H9 (cell line): ENCODE results near the gene TNFSF10. TPM values are rescaled to one million over a fixed set of nuclear protein-coding genes. Genes with fewer than 3 reads are reported as not detected.

Experiments used
- DNase-seq: peaks from one replicate; pipeline ENCODE4 v3.0.0-alpha.2; 2017
- H2AFZ ChIP-seq: one replicate; pipeline ENCODE4 v1.6.1; 2013; ENCODE audit warnings: mild to moderate bottlenecking, low read length, control low read depth, moderate library complexity
- H2AK5ac ChIP-seq: 2 replicates; pipeline ENCODE4 v1.6.1; 2013; ENCODE audit warnings: low read length, control low read depth, mixed read lengths; ENCODE audit not compliant: insufficient read length
- H2BK120ac ChIP-seq: one replicate; pipeline ENCODE4 v1.6.1; 2013; ENCODE audit warnings: low read depth, mild to moderate bottlenecking, low read length, control low read depth, inconsistent platforms; ENCODE audit not compliant: poor library complexity, severe bottlenecking
- H2BK12ac ChIP-seq: 2 replicates; pipeline ENCODE4 v1.6.1; 2013; ENCODE audit warnings: low read length, control low read depth, mixed read lengths, low read depth; ENCODE audit not compliant: insufficient read length
- H2BK15ac ChIP-seq: 2 replicates; pipeline ENCODE4 v1.6.1; 2013; ENCODE audit warnings: low read depth, low read length, control low read depth
- H2BK20ac ChIP-seq: one replicate; pipeline ENCODE4 v1.6.1; 2013; ENCODE audit warnings: low read depth, mild to moderate bottlenecking, low read length, control low read depth, inconsistent platforms; ENCODE audit not compliant: poor library complexity, severe bottlenecking
- H2BK5ac ChIP-seq: 2 replicates; pipeline ENCODE4 v1.6.1; 2013; ENCODE audit warnings: low read length, control low read depth, mixed read lengths; ENCODE audit not compliant: insufficient read length
- H3K14ac ChIP-seq: 2 replicates; pipeline ENCODE4 v1.6.1; 2013; ENCODE audit warnings: low read length, control low read depth; ENCODE audit not compliant: insufficient read depth
- H3K18ac ChIP-seq: 2 replicates; pipeline ENCODE4 v1.6.1; 2013; ENCODE audit warnings: low read depth, mild to moderate bottlenecking, mixed read lengths, low read length, control low read depth; ENCODE audit not compliant: insufficient read length
- H3K23ac ChIP-seq: 2 replicates; pipeline ENCODE4 v1.6.1; 2013; ENCODE audit warnings: low read length, control low read depth, mixed read lengths, low read depth; ENCODE audit not compliant: insufficient read length
- H3K23me2 ChIP-seq: 2 replicates; pipeline ENCODE4 v1.6.1; 2013; ENCODE audit warnings: low read depth, mild to moderate bottlenecking, mixed read lengths, low read length, control low read depth; ENCODE audit not compliant: insufficient read length, poor library complexity, severe bottlenecking
- H3K27ac ChIP-seq: 2 replicates; pipeline ENCODE4 v1.5.1; 2013; ENCODE audit warnings: low read length, control low read depth, mixed read lengths, low read depth; ENCODE audit not compliant: insufficient read length
- H3K27me3 ChIP-seq: 2 replicates; pipeline ENCODE4 v1.6.1; 2013; ENCODE audit warnings: low read length, control low read depth, inconsistent platforms; ENCODE audit not compliant: insufficient read depth
- H3K4ac ChIP-seq: 2 replicates; pipeline ENCODE4 v1.6.1; 2013; ENCODE audit warnings: low read depth, mild to moderate bottlenecking, control low read depth, inconsistent platforms, low read length, moderate library complexity
- H3K4me1 ChIP-seq: 2 replicates; pipeline ENCODE4 v1.6.1; 2013; ENCODE audit warnings: low read length, control low read depth, inconsistent platforms; ENCODE audit not compliant: insufficient read depth
- H3K4me2 ChIP-seq: 2 replicates; pipeline ENCODE4 v1.6.1; 2013; ENCODE audit warnings: low read length, control low read depth, mixed read lengths; ENCODE audit not compliant: insufficient read length, insufficient read depth
- H3K56ac ChIP-seq: 2 replicates; pipeline ENCODE4 v1.6.1; 2013; ENCODE audit warnings: low read depth, mild to moderate bottlenecking, mixed read lengths, low read length, control low read depth; ENCODE audit not compliant: insufficient read length
- H3K79me1 ChIP-seq: 2 replicates; pipeline ENCODE4 v1.6.1; 2013; ENCODE audit warnings: low read depth, mild to moderate bottlenecking, moderate library complexity, low read length, control low read depth, inconsistent platforms; ENCODE audit not compliant: insufficient read depth, poor library complexity, severe bottlenecking
- H3K79me2 ChIP-seq: 2 replicates; pipeline ENCODE4 v1.6.1; 2013; ENCODE audit warnings: low read length, control low read depth, inconsistent platforms; ENCODE audit not compliant: insufficient read depth
- H3K9ac ChIP-seq: 2 replicates; pipeline ENCODE4 v1.6.1; 2013; ENCODE audit warnings: low read length, control low read depth, mixed read lengths; ENCODE audit not compliant: insufficient read length; ENCODE audit errors: extremely low read depth
- H3K9me3 ChIP-seq: one replicate; pipeline ENCODE4 v1.6.1; 2013; ENCODE audit warnings: low read depth, low read length, inconsistent platforms; ENCODE audit not compliant: control insufficient read depth
- H3T11ph ChIP-seq: one replicate; pipeline ENCODE4 v1.6.1; 2013; ENCODE audit warnings: mild to moderate bottlenecking, low read length, control low read depth, inconsistent platforms
- H4K20me1 ChIP-seq: one replicate; pipeline ENCODE4 v1.6.1; 2013; ENCODE audit not compliant: control insufficient read depth, insufficient read length, insufficient read depth
- H4K5ac ChIP-seq: 2 replicates; pipeline ENCODE4 v1.6.1; 2013; ENCODE audit warnings: low read depth, mild to moderate bottlenecking, mixed read lengths, low read length, control low read depth; ENCODE audit not compliant: insufficient read length
- H4K8ac ChIP-seq: replicated peaks from 2 replicates; pipeline ENCODE4 v1.6.1; 2013; ENCODE audit warnings: low read length, control low read depth, mixed read lengths, low read depth; ENCODE audit not compliant: insufficient read length
- H4K91ac ChIP-seq: 2 replicates; pipeline ENCODE4 v1.6.1; 2013; ENCODE audit warnings: low read depth, mild to moderate bottlenecking, moderate library complexity, mixed read lengths, low read length, control low read depth; ENCODE audit not compliant: insufficient read length
- H3K27ac Mint-ChIP-seq, 3 experiments: 2 replicates in 2 of 3; 3 replicates in 1 of 3; pipeline ENCODE4 v1.8.0; 2020 to 2021; ENCODE audit warnings: mixed read lengths in 3 of 3, mild to moderate bottlenecking in 1 of 3, moderate library complexity in 1 of 3
- H3K27me3 Mint-ChIP-seq: 2 replicates; pipeline ENCODE4 v1.8.0; 2021; ENCODE audit warnings: low read depth, mild to moderate bottlenecking, moderate library complexity, mixed read lengths
- H3K36me3 Mint-ChIP-seq, 3 experiments: 2 replicates in 2 of 3; 3 replicates in 1 of 3; pipeline ENCODE4 v1.8.0; 2020 to 2021; ENCODE audit warnings: low read depth in 3 of 3, mixed read lengths in 3 of 3; ENCODE audit not compliant: insufficient read depth in 1 of 3
- H3K4me1 Mint-ChIP-seq, 2 experiments: 2 replicates each; pipeline ENCODE4 v1.8.0; 2020; ENCODE audit warnings: mixed read lengths in 2 of 2
- H3K4me3 Mint-ChIP-seq, 2 experiments: 2 replicates in 1 of 2; 3 replicates in 1 of 2; pipeline ENCODE4 v1.8.0; 2020 to 2021; ENCODE audit warnings: mild to moderate bottlenecking in 2 of 2, mixed read lengths in 2 of 2, moderate library complexity in 1 of 2
- H3K9me3 Mint-ChIP-seq, 2 experiments: 2 replicates in 1 of 2; 3 replicates in 1 of 2; pipeline ENCODE4 v1.8.0; 2020; ENCODE audit warnings: mild to moderate bottlenecking in 2 of 2, mixed read lengths in 2 of 2, moderate library complexity in 1 of 2
- WGBS: extraction: QIAGEN DNeasy Blood & Tissue Kit; methylation state at CpG from one replicate; pipeline ENCODE4 v1.1.7; 2013; ENCODE audit warnings: missing lambda C conversion rate, low lambda C conversion rate, mixed read lengths; ENCODE audit not compliant: insufficient read length; ENCODE audit errors: extremely low coverage; 5-methylcytosine and 5-hydroxymethylcytosine counted together
- total RNA-seq: library from RNA; stranded (reverse); gene quantifications from 2 replicates; pipeline ENCODE4 v1.2.1, GENCODE V29; 2021
- TF ChIP-seq, protein P1 (sequence below): fragments of 200-600 bp; sonication (generic); conservative IDR thresholded peaks from 3 replicates; pipeline ENCODE4 v1.8.0; 2021; ENCODE audit warnings: antibody characterized with exemption, mild to moderate bottlenecking

The TNFSF10 gene
- total RNA-seq, 1 experiment from 2014 or later = not detected

DNA sequence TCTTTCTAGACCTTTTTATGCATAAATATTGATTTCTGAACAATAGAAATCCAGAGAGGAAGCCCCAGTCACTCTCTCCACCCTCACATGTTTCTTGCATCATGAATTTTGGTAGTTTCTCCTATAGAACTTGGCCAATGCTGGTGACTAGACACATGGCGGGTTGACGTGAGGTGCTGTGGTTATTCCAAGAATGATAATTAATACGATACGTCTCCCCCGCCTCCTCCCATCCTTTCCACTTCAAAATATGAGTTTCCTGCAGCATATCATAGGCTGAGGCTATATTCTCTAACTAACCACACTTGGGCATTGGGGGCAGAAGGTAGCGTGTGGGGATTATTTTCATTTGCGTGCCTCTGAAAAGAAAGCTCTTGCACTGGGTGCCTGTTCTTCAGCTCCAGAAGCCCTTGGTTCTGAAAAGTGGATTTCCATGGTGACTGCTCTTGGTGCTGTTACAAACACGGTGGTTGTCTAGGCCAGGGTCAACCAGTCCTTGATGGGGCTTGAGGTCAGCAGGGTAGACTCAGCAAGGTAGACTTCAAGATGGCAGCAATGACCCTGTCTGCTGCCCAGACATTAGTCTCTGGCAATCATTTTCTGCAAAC is 5.3 kb downstream of the TNFSF10 start:
- Histone ChIP-seq H2BK120ac (no peak overlapping the region), H3K27me3 (no peaks in the 10 kb centered on the region), H4K91ac (no peak overlapping the region), H2BK5ac (no peak overlapping the region), H4K5ac (no peak overlapping the region), H3K79me2 (no peaks in the 10 kb centered on the region), H3K79me1 (no peaks in the 10 kb centered on the region), H3K4ac (no peak overlapping the region), H4K8ac (no peak overlapping the region), H3K4me1 (no peaks in the 10 kb centered on the region), H3K27ac (no peak overlapping the region), H3K23ac (no peak overlapping the region), H3K56ac (no peak overlapping the region), H3K4me2 (no peak overlapping the region), H2AK5ac (no peak overlapping the region), H3K9ac (no peak overlapping the region), H3T11ph (no peak overlapping the region), H2BK20ac (no peak overlapping the region), H3K18ac (no peak overlapping the region), H3K9me3 (no peaks in the 10 kb centered on the region), H3K14ac (no peak overlapping the region), H2BK12ac (no peak overlapping the region), H3K23me2 (no peaks in the 10 kb centered on the region), H4K20me1 (no peaks in the 10 kb centered on the region), H2AFZ (no peak overlapping the region), H2BK15ac (no peak overlapping the region)
- H3K4me1 Mint-ChIP-seq = peaks cover 6 to 8% of the 10 kb centered on the region in 2 experiments
- H3K27ac Mint-ChIP-seq = no peak overlapping the region
- DNase-seq = no peak
- H3K4me3 Mint-ChIP-seq = no peak overlapping the region
- TF ChIP-seq, protein P1, sequence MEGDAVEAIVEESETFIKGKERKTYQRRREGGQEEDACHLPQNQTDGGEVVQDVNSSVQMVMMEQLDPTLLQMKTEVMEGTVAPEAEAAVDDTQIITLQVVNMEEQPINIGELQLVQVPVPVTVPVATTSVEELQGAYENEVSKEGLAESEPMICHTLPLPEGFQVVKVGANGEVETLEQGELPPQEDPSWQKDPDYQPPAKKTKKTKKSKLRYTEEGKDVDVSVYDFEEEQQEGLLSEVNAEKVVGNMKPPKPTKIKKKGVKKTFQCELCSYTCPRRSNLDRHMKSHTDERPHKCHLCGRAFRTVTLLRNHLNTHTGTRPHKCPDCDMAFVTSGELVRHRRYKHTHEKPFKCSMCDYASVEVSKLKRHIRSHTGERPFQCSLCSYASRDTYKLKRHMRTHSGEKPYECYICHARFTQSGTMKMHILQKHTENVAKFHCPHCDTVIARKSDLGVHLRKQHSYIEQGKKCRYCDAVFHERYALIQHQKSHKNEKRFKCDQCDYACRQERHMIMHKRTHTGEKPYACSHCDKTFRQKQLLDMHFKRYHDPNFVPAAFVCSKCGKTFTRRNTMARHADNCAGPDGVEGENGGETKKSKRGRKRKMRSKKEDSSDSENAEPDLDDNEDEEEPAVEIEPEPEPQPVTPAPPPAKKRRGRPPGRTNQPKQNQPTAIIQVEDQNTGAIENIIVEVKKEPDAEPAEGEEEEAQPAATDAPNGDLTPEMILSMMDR = no peak
- no peaks in the 10 kb centered on the region for H3K9me3 Mint-ChIP-seq
- no peaks in the 10 kb centered on the region for H3K27me3 Mint-ChIP-seq
- no CpG with 5 or more reads among the region's 8 CpGs for WGBS
- no peaks in the 10 kb centered on the region for H3K36me3 Mint-ChIP-seq
